Measurements from ENCODE around the gene IFNAR2.

DNA sequence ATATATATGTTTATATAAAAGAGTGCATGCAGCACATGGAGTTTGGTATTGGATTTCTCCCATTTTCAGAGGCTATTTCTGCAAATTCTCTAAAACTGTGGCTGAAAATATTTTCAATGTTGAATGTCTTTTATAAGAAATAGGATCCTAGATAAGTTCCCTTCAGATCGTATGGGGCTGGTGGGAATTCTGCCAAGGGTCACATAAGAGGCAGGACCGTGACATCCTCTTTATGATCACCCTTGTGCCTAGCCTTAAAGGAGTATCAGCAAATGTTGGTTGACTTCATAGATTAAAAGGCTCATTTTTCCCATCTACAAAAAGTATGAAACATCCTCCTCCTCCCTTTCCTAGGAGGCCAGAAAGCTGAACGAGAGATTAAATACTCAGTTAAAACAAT, 1.3 kb upstream of the IFNAR2 start:
- no peak for TF ChIP-seq GABPA (IDR thresholded peaks at IDR 0.05; ENCODE audit: low read depth)
- TF ChIP-seq, protein P1, sequence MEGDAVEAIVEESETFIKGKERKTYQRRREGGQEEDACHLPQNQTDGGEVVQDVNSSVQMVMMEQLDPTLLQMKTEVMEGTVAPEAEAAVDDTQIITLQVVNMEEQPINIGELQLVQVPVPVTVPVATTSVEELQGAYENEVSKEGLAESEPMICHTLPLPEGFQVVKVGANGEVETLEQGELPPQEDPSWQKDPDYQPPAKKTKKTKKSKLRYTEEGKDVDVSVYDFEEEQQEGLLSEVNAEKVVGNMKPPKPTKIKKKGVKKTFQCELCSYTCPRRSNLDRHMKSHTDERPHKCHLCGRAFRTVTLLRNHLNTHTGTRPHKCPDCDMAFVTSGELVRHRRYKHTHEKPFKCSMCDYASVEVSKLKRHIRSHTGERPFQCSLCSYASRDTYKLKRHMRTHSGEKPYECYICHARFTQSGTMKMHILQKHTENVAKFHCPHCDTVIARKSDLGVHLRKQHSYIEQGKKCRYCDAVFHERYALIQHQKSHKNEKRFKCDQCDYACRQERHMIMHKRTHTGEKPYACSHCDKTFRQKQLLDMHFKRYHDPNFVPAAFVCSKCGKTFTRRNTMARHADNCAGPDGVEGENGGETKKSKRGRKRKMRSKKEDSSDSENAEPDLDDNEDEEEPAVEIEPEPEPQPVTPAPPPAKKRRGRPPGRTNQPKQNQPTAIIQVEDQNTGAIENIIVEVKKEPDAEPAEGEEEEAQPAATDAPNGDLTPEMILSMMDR (IDR thresholded peaks at IDR 0.05), result no peak
- no peak for TF ChIP-seq POLR2AphosphoS5 (IDR thresholded peaks at IDR 0.05; ENCODE audit: low read depth, low read length)
- TF ChIP-seq TAF1 (IDR thresholded peaks at IDR 0.05; ENCODE audit: borderline replicate concordance, low read depth, low read length), result no peak
- TF ChIP-seq, protein P2, sequence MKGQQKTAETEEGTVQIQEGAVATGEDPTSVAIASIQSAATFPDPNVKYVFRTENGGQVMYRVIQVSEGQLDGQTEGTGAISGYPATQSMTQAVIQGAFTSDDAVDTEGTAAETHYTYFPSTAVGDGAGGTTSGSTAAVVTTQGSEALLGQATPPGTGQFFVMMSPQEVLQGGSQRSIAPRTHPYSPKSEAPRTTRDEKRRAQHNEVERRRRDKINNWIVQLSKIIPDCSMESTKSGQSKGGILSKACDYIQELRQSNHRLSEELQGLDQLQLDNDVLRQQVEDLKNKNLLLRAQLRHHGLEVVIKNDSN (IDR thresholded peaks at IDR 0.05; ENCODE audit: borderline replicate concordance, low read depth), result no peak
- no peak for TF ChIP-seq EP300 (IDR thresholded peaks at IDR 0.05; ENCODE audit: borderline replicate concordance in 1 of 2, low read depth in 1 of 2, low read length in 1 of 2)
- TF ChIP-seq MXI1 (IDR thresholded peaks at IDR 0.05; ENCODE audit: low read depth, low read length), result no peak
- TF ChIP-seq MEF2A (IDR thresholded peaks at IDR 0.05; ENCODE audit: borderline replicate concordance, low read depth), result no peak

All from SK-N-SH (cell line).